Fibroblast of pulmonary artery (primary cell): ENCODE results near the gene SERTAD1.

Experiments
- DNase-seq: peaks from one replicate; pipeline ENCODE4 v3.0.0-alpha.2; 2010; ENCODE audit warnings: low read depth
- H3K4me3 ChIP-seq: replicated peaks from 2 replicates; pipeline ENCODE4 v1.5.1; 2011; ENCODE audit warnings: low read depth, mild to moderate bottlenecking, control low read depth, low read length, moderate library complexity
- TF ChIP-seq, protein P1 (sequence below): IDR thresholded peaks from 2 replicates; pipeline ENCODE4 v1.5.1; 2011; ENCODE audit warnings: mild to moderate bottlenecking, control low read depth, low read length, inconsistent platforms; ENCODE audit errors: missing control alignments

The SERTAD1 gene

GRCh38 chr19:40392894-40393517 lies 32.8 kb downstream of the SERTAD1 start:
- no peak for DNase-seq
- TF ChIP-seq, protein P1, sequence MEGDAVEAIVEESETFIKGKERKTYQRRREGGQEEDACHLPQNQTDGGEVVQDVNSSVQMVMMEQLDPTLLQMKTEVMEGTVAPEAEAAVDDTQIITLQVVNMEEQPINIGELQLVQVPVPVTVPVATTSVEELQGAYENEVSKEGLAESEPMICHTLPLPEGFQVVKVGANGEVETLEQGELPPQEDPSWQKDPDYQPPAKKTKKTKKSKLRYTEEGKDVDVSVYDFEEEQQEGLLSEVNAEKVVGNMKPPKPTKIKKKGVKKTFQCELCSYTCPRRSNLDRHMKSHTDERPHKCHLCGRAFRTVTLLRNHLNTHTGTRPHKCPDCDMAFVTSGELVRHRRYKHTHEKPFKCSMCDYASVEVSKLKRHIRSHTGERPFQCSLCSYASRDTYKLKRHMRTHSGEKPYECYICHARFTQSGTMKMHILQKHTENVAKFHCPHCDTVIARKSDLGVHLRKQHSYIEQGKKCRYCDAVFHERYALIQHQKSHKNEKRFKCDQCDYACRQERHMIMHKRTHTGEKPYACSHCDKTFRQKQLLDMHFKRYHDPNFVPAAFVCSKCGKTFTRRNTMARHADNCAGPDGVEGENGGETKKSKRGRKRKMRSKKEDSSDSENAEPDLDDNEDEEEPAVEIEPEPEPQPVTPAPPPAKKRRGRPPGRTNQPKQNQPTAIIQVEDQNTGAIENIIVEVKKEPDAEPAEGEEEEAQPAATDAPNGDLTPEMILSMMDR, result peak; percentile 15
- H3K4me3 ChIP-seq, result no peak overlapping the region

DNA sequence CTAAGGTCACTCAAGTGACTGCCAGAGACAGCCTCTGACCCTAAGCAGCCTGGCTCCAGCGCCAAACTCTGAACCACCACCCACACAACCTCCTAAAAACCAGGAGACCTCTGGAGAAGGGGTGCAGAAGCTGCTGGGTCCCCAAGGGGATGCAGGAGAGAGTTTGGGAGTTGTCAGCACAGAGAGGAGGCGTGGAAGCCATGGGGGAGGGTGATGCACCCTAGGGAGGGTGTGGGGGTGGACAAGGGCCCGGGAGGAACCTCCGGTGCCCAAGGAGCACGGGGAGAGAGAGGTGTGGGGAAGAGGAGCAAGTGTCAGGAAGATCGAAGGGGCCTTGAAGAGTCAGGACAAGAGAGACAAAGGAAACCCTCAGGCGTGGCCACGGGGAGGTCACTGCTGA lies 33.7 kb downstream of the SERTAD1 start:
- TF ChIP-seq, protein P1, result no peak
- DNase-seq, result no peak
- no peak overlapping the region for H3K4me3 ChIP-seq

DNA sequence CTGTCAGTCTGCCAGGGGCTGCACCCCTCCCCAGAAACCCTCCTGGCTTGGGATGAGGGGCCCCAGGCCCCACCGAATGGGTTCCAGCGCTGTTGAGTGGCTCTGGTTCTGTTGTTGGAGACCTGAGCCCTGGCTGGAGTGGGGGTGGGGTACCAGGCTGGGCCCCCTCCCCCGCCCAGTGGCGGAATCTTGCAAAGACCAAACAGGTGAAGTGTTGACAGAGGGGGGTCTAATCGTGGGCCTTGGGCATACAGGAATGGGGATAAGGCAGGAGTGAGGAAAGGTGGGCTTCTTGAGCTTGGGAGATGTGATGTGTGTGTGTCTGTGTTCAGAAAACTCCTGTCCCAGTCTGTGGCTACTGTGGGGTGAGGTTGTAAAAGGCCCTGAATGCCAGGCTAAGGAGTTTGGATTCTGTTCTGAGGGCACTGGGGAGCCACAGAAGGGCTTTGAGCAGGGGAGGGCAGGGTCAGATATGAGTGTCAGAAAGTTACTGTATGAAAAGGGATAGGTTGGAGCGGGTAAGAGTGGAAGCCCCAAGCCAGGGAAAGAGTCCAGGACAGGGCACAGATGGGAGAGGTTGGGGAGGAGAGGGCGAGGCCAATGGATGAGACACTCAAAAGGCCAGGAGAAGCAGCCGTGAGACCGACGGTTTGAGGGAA lies 35.6 kb downstream of the SERTAD1 start, which contains the start of gene HIPK4:
HIPK4 (minus strand) TSS at position 98 of the 659 bp plus-strand sequence. CDS start 279 bp downstream, outside the sequence.
- H3K4me3 ChIP-seq, result no peak within 1 kb of the TSS
- TF ChIP-seq, protein P1, result no peak
- DNase-seq, result no peak

- H3K4me3 ChIP-seq, result no peak overlapping the region
- TF ChIP-seq, protein P1, result no peak
- DNase-seq, result no peak
These were observed 36.2 kb downstream of the SERTAD1 start for GRCh38 chr19:40389404-40390083.

DNA sequence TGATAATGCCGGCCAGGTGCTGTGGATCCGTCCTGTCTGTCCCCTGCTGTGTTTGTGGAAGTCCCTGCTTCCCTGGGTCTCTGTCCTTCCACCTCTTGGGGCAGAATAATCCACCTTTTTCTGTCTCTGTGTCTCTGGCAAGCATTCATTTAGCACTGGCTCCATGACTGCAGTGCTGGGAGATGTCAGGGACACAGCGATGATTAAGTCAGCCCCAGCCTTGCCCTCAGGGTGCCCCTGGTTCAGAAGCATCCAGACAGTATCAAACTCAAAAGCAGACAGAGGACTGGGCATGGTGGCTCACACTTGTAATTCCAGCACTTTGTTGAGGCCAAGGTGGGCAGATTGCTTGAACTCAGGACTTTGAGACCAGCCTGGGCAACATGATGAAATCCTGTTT lies 37.3 kb downstream of the SERTAD1 start:
- TF ChIP-seq, protein P1, result no peak
- DNase-seq, result no peak
- H3K4me3 ChIP-seq, result no peak overlapping the region

GRCh38 chr19:40387155-40387554 lies 38.6 kb downstream of the SERTAD1 start:
- TF ChIP-seq, protein P1, result no peak
- H3K4me3 ChIP-seq, result no peak overlapping the region

More at GRCh38 chr19:40387155-40387554, 38.6 kb downstream of the SERTAD1 start:
- no peak for DNase-seq
